Colon (tissue), 2 donors: ENCODE data around the gene SRI.
"Not testable (repeated sequence)": the region's sequence is repeated elsewhere in the genome, so short reads cannot be mapped to it uniquely, and the experiment has no call there.

Experiments
- FAIRE-seq: peaks from 2 replicates; lab custom pipeline; 2012; peaks lifted over from hg19 to GRCh38; lab: Jason Lieb, UNC
- donor health status: control.
- donor health status: control.

Gene SRI, protein sequence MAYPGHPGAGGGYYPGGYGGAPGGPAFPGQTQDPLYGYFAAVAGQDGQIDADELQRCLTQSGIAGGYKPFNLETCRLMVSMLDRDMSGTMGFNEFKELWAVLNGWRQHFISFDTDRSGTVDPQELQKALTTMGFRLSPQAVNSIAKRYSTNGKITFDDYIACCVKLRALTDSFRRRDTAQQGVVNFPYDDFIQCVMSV

GRCh38 chr7:88219781-88220747 lies at the start of gene SRI:
Gene SRI (minus strand): TSS chr7:88220038. CDS start chr7:88220026, 12 bp downstream.
- FAIRE-seq: no peak

DNA sequence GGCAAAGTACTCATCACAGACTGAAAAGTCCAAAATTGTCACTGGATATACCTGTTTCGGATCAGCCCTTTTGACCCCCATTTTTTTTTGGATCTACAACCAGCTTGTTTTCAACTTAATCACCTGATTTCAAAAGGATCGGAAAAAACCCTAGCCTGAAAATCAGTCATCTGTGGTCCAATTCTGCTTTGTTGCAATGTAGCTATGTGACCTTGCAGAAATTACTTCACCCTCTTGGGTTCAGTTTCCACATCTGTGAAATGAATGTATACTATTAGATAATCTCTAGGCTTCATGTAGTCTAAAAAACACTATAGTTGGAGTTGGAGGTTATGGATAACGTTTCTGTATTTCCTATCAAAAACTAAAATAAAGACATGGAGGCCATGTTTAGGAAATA lies 49.7 kb upstream of the SRI start:
- no peak for FAIRE-seq

DNA sequence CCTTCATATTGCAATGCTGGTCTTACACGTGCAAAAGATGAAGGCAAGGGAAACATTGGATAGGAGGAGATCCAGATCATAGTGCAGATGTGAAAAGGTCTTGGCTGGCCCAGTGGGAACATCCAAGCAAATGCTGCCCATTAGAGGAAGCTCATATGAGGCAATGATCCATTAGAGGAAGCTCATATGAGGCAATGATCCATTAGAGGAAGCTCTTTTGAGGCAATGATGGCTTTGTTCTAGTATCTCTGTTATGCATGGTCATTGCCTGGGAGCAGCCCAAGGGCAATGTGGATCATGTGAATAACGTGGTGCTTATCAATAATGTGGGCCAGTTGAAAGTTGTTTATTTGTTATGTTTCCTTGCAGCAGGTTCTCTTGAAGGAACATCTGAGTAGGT lies 49.0 kb upstream of the SRI start:
- no peak for FAIRE-seq

DNA sequence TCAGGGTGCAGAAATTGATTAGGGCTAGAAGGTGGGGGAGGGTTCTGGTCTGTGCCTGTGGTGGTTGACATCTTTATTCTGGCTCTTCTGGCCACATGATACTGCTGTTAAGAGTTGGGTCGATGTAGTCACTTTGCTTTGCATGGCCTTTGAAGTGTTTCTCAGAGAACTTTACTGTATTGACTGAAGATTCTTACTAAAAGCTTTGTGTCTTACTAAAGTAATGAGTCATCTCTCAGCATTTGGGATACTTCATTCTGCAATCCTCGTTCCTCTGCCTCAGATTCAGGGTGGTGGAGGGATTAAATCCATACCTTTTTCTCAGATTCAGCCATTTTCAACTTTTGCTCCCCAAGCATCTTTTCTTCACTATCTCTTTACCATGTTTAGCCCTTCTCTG lies 48.2 kb upstream of the SRI start:
- FAIRE-seq: no peak

- no peak for FAIRE-seq
Measured at GRCh38 chr7:88267421-88267820, 47.6 kb upstream of the SRI start.

- FAIRE-seq: not testable (repeated sequence)
Measured at GRCh38 chr7:88264987-88265386, 45.1 kb upstream of the SRI start.

DNA sequence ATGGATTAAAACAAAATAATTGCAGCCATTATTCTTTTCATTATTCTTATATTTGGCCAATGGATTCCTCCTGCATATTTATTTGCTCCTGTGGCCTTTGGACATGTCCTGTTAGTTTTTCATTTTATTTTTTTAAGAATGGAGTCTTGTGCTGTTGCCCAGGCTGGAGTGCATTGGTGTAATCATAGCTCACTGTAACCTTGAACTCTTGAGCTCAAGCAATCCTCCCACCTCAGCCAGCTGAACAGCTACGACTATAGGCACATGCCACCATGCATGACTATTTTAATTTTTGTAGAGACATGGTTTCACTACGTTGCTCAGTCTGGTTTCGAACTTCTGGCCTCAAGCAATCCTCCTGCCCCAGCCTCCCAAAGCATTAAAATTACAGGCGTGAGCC lies 42.7 kb upstream of the SRI start:
- FAIRE-seq: no peak

DNA sequence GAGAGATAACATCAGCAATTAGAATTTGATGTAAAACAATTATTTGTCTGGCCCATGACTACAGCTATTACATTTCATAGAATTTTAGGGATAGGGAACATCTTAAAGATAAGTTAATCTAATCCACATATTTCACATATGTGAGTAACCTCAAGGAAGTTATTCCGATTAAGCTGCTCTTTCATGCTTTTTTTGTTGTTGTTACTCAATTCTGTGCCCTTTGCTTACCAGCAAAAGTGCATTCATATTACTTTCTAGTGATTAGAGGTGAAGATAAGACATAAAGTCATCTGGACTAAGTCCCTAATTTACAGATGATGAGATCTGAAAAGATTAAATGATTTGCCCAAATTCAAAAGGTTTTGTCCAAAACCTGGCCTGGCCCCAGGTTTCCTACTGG lies 40.9 kb upstream of the SRI start:
- FAIRE-seq: no peak

GRCh38 chr7:88259656-88260380 lies 40.0 kb upstream of the SRI start:
- FAIRE-seq: no peak

GRCh38 chr7:88258296-88258695 lies 38.5 kb upstream of the SRI start:
- FAIRE-seq: not testable (repeated sequence)

GRCh38 chr7:88256906-88257305 lies 37.1 kb upstream of the SRI start:
- FAIRE-seq: no peak

- no peak for FAIRE-seq
Measured at GRCh38 chr7:88254721-88255424, 35.0 kb upstream of the SRI start.

- no peak for FAIRE-seq
Measured at GRCh38 chr7:88253640-88254039, 33.8 kb upstream of the SRI start.

DNA sequence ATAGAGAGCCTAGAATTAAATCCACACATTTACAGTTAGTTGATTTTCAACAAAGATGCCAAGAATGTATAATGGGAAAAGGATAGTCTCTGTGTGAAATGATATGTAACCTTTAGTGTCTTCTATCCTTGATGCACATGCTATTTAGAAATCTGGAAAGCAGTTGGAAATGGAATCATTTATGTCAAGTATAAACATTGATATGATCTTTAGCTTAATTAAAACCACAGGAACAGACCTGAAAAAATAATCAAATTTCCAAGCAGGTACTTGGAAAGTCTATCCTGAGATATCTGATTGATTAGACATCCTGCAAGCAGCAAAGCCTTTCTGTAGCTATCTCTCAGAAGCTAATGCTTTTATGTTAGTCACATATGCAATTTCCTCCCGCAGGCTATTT lies 24.4 kb upstream of the SRI start:
- no peak for FAIRE-seq

GRCh38 chr7:88243345-88243909 lies 23.6 kb upstream of the SRI start:
- no peak for FAIRE-seq

GRCh38 chr7:88239852-88240251 lies 20.0 kb upstream of the SRI start:
- no peak for FAIRE-seq

- no peak for FAIRE-seq
Measured at GRCh38 chr7:88233828-88234227, 14.0 kb upstream of the SRI start.

DNA sequence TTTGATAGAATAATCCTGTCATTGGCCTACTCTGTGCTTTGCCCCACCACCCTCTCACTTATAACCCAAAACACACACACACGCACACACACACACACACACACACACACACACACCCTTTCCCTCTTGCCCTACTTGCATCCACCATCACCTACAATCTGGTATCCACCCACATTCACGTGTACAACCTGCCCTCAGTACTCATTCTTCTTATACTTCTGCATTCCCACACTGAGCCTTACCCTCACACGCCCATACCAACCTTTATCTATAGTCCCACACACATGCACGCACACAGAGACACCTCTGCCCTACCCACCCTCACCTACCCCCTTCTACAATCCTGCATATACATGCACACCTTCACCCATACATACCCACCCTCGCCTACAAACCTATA lies 10.8 kb upstream of the SRI start:
- no peak for FAIRE-seq

DNA sequence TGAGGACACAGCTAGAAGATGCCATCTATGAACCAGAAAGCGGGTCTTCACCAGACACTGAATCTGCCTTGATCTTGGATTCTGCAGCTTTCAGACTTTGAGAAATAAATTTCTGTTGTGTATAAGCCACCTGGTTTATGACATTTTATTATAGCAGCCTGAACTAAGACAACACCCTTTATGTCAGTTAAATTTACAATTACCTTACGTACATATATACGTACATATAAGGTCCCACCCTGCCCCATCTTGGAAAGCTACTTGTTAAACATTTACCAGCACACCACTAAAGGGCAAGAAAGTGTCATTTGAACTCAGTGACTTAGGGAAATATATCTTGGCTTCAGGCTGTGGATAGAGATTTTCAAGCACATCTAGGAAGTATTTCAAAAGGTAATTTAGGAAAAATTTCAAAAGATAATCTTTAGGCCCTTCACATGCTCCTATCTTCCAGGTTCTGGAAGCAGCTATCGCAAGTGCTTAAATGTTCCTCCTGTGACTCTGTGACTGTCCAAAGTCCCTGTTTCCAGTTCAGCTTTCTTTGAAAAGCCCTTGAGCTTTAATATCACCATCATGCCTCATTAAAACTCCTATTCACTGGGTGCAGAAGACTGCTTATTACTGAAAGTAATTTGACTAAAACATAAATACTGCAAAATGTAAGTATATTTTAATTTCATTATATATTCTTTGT lies 9.6 kb upstream of the SRI start:
- FAIRE-seq: peak; percentile 80

DNA sequence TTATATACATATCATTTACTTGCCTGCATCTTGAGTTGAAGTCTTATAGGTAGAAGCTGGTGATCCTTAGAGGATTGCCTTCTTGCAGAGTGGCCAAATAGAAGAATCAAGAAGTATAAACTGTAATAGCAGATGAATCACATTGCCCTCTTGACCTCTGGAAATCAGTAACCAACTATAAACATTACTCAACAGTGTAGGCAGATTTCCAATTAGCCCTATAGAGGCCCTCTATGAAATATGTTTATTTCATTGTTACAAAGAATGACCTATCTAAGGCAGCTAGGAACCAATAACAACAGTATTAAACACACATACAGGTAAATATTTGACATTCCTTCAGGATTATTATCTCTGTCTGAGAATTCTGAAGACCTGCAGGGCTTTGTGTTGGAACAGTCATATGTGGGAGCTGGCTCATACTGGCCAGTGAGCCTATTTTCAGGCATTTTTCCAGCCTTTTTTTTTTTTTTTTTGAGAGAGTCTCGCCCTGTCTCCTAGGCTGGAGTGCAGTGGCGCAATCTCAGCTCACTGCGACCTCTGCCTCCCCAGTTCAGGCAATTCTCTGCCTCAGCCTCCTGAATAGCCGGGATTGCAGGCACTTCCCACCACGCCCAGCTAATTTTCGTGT lies 7.2 kb upstream of the SRI start:
- FAIRE-seq: peak; percentile 84

GRCh38 chr7:88226201-88226600 lies 6.4 kb upstream of the SRI start:
- FAIRE-seq: no peak
